DMS53 treated with DMSO at 0.1 percent for 48 hours (cell line): ENCODE measurements around the gene ONECUT3.
"Not testable (repeated sequence)": the region's sequence is repeated elsewhere in the genome, so short reads cannot be mapped to it uniquely, and the experiment has no call there.

ENCODE experiments used
- DNase-seq: peaks from one replicate; lab custom pipeline; 2025; ENCODE audit not compliant: unreplicated experiment; lab: John Stamatoyannopoulos, UW

The ONECUT3 gene

DNA sequence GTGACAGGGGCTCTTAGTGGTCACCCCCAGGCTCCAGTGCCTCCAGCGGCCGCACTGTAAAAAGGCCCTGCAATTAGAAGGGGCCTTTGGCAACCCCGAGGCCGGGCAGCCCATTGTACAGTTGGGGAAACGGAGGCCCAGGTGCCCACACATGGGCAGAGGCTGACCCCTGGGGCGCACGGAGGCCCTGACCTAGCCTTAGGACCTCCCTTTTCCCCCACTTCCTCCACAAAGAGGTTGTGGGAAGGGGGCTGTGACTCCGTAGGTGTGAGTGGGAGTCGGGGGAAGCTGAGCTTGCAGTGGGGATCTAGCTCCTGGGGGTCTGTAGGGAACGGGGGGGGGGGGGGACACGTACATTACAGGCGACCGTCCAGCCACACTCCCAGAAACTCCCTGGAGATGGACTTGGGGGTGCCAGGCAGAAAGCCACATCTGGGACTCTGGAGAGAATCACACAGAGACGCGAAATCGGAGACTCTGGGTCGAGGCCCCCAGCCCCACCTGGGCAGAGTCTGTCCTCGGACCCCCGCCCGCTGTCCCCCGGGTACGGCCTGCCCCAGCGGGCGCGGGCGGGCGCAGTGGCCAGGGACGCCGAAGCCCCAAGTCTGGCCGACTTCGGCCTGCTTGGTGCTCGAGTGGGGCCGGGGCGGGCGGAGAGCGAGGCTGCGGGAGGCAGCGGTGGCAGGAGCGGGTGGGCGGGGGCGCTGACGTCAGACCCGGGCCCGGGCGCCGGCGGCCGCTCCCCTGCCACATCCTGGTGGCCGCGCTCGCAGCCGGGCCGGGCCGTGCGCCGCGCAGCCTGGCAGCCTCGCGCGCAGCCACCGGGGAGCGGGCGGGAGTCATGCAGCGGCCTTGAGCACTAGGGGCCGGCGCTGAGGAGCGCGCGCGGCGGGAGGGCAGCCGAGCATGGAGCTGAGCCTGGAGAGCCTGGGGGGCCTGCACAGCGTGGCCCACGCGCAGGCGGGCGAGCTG lies at the start of gene ONECUT3:
TSS of gene ONECUT3 (plus strand) at position 750 of the 972 bp plus-strand sequence. CDS start at position 907, 157 bp downstream.
- no peak for DNase-seq

GRCh38 chr19:1704339-1704738 lies 49.0 kb upstream of the ONECUT3 start:
- no peak for DNase-seq

GRCh38 chr19:1705367-1705766 lies 47.9 kb upstream of the ONECUT3 start:
- DNase-seq, result no peak

DNA sequence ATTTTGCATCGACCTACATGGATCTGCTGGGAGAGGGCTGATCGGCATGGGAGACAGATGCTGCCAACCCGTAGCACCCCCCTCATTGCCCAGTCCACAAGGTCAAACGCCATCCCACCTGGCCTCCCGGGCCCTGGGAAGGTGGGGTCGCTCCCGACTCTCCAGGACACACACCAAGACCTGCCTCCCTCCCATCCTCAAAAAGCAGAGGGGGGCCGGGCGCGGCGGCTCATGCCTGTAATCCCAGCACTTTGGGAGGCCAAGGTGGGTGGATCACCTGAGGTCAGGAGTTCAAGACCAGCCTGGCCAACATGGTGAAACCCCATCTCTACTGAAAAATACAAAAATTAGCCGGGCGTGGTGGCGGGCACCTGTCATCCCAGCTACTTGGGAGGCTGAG lies 46.7 kb upstream of the ONECUT3 start:
- DNase-seq, result not testable (repeated sequence)

DNA sequence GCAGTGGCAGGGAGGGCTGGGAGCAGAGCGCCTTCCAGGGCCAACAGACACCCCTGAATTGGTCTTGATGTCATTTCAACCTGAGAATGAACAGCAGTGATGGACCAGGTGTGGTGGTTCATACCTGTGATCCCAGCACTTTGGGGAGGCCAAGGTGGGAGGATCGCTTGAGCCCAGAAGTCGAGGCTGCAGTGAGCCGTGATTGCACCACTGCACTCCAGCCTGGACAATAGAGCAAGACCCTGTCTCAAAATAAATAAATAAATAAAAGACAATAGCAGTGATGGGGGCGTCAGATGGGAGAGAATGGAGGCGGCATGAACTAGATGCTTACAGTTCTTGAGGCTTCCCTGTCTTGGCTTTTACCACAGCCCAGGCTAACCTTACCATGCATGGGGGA lies 46.1 kb upstream of the ONECUT3 start:
- DNase-seq, result no peak

DNA sequence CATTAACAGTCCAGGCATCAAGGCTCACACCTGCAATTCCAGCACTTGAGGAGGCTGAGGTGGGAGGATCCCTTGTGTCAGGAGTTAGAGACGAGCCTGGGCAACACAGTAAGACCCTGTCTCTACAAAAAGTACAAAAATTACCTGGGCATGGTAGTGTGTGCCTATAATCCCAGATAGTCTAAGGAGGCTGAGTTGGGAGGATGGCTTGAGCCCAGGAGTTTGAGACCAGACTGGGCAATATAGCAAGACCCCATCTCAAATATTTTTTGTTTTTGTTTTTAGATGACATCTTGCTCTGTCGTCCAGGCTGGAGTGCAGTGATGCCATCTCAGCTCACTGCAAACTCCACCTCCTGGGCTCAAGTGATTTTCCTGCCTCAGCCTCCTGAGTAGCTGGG lies 40.1 kb upstream of the ONECUT3 start:
- no peak for DNase-seq

GRCh38 chr19:1715540-1715939 lies 37.8 kb upstream of the ONECUT3 start:
- DNase-seq, result no peak

GRCh38 chr19:1717200-1717969 lies 35.9 kb upstream of the ONECUT3 start:
- DNase-seq, result no peak

DNA sequence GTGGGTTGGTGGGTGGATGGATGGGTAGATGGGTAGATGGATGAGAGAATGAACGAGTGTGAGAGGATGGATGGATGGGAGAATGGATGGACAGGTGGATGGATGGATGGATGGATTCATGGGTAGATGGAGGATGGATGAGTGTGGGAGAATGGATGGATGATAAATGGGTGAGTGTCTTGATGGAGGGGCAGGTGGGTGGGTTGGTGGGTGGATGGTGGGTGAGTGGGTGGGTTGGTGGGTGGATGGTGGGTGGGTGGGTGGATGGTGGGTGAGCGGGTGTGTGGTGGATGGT lies 35.4 kb upstream of the ONECUT3 start:
- DNase-seq, result no peak

DNA sequence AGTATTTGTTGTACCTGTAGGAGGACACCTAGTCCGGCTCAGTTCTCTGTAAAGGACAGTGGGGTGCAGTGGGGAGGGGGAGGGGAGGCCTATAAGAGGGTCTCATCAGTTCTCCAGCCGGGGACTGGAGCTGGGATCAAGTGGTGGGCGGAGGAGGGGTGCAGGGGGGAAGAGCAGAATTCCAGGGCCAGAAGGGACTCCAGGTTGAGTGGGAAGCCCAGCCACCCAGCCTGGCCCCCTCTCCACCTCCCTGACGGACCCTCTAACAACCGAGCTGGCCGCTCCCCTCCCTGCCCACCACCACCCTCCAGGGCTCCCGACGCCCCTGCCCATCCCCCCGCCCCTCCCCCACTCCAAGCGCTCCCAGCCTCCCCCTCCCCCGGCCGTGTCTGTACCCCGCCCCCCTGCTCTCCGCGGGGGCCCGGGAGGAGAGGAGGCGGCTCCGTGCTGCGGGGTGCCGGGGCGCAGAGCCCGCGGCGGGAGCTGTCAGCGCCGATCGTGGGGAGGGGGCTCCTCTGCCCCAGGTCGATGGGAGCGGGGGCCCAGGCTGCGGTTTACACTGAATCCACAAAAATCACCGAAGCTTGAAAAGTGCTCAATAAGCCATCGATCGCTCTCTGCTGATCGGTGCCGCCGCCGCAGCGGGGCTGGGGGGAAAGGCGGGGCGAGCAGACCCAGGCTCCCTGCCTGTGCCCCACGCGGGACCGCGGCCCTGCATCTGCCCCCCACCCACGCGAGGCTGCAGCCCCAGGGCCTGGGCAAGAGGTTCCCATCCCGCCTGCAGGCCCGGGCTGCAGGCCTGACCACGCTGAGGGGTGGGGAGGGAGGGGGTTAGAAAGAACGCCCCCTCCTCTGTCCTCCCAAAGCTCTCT lies 34.6 kb upstream of the ONECUT3 start:
- DNase-seq, result no peak

- DNase-seq, result no peak
Observed at GRCh38 chr19:1719519-1719918, 33.8 kb upstream of the ONECUT3 start.

DNA sequence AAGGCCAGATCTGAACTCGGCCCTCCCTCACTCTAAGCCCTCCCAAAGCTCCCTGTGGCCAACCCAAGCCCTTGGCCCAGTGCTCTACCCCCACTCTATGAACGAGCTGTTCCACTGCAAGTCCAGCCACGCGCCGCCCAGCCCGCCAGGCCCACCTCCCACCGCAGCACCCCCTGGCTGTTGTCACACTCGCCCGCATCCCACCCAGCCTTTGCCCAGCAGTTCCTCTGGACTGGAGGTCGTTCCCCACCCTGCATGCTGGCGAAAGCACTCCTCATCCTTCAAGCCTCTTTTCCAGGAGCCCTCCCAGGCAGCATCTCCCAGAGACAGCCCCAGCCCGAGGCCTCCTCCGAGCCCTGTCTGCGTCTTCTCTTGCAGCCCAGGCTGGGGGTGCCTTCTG lies 33.1 kb upstream of the ONECUT3 start:
- no peak for DNase-seq

- no peak for DNase-seq
Observed at GRCh38 chr19:1725100-1726064, 27.9 kb upstream of the ONECUT3 start.

- no peak for DNase-seq
Observed at GRCh38 chr19:1728816-1729567, 24.3 kb upstream of the ONECUT3 start.

GRCh38 chr19:1729568-1729925 lies 23.8 kb upstream of the ONECUT3 start:
- DNase-seq, result no peak

DNA sequence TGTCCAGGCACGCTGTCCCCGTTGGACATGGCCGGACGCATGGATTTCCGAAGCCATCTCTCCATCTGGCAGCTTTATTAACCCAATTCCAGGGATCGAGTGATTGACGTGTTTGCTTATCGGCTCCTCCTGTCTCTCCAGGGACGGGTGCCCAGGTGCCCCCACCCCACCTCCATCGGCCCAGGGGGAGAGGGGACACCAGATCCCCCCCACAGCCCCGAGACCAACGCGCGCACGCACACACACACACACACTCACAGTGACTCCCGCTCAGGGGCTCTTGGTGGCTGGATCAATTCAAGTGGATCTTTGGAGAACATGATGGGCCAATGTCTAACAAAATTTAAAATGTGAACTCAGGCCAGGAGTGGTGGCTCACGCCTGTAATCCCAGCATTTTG lies 23.1 kb upstream of the ONECUT3 start:
- DNase-seq, result no peak

- DNase-seq, result no peak
Observed at GRCh38 chr19:1734321-1734966, 18.9 kb upstream of the ONECUT3 start.

DNA sequence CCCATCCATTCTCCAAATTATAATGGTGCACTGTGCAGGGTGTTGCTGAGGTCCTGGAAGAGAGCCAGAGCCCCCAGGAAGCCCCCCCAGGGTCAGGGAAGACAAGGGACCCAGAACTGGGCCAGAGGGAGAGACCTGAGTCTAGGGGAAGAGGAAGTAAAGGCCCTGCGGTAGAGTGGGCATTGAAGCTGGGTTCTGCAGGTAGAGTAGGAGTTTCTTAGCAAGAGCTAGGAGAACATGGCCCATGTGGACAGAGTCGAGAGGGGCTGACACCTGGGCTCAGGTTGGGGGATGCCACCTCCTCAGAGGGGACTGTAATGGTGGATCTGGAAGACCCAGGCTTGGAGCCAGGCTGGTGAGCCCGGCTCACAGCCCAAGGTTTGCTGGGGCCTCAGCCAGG lies 17.0 kb upstream of the ONECUT3 start:
- no peak for DNase-seq

DNA sequence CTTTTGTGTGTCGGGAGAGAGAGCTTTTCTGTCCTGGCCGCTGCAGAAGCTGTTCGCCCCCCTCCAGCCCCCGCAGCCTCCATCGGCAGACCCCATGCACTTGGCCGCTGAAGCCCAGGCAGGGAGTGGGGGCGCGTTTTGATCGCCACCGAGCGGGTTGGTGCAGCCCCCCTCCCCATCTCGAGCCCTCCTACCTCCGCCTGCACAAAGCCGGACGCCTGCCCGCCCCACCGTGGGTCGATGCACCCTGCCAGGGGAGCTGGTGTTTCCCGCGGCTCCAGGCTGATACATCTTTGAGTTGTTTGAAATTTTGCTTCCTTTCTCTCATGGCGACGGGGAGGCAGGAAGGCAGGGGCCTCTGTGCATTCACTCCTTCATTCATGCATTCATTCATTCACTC lies 16.4 kb upstream of the ONECUT3 start:
- DNase-seq, result no peak
